Prostate gland (tissue), 2 donors: Measurements from ENCODE around the gene PIM3.

Experiments
- POLR2A ChIP-seq: fragments of 450-650 bp; IDR thresholded peaks from one replicate; pipeline ENCODE4 v1.6.1; 2016; ENCODE audit warnings: antibody characterized with exemption, mild to moderate bottlenecking
- POLR2AphosphoS5 ChIP-seq: sonication (generic); formaldehyde crosslinking; IDR thresholded peaks from one replicate; pipeline ENCODE4 v1.6.1; 2017; ENCODE audit warnings: antibody characterized with exemption
- TF ChIP-seq, protein P1 (sequence below), 4 experiments: fragments of 200-600 bp in 2 of 4; fragments of 450-650 bp in 2 of 4; sonication (generic) in 2 of 4; IDR thresholded peaks; 1 replicate in 3 of 4; 2 replicates in 1 of 4; pipeline ENCODE4 v1.5.1; 2016 to 2019; ENCODE audit warnings: antibody characterized with exemption in 4 of 4, mild to moderate bottlenecking in 2 of 4, moderate library complexity in 2 of 4

DNA sequence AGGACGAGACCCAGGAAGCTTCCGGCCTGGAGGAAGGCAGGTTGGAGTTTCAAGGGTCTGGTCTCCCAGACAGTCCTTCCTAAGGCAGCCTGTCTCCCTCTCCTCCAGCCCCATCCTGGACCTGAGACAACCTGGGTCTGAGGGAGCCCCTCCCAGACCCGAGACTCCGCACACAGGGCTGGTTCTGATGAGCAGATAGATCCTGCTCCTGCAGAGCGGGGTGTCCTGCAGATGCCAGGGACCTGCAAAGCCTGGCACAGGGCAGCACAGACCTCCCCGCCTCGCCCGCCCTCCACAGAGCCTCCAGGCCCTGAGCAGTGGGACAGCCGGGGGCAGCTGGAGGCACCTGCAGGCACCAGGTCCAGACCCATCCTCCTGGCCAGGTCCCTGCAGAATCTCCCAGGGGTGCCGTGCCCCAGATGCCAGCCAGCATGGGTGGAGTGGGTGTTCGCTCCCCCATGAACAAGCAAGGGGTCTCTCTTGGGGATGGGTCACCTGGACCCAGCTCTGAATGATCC, 7.8 kb downstream of the PIM3 start:
- TF ChIP-seq, protein P1, sequence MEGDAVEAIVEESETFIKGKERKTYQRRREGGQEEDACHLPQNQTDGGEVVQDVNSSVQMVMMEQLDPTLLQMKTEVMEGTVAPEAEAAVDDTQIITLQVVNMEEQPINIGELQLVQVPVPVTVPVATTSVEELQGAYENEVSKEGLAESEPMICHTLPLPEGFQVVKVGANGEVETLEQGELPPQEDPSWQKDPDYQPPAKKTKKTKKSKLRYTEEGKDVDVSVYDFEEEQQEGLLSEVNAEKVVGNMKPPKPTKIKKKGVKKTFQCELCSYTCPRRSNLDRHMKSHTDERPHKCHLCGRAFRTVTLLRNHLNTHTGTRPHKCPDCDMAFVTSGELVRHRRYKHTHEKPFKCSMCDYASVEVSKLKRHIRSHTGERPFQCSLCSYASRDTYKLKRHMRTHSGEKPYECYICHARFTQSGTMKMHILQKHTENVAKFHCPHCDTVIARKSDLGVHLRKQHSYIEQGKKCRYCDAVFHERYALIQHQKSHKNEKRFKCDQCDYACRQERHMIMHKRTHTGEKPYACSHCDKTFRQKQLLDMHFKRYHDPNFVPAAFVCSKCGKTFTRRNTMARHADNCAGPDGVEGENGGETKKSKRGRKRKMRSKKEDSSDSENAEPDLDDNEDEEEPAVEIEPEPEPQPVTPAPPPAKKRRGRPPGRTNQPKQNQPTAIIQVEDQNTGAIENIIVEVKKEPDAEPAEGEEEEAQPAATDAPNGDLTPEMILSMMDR (IDR thresholded peaks at IDR 0.05): no peak
- TF ChIP-seq POLR2A (no peak), POLR2AphosphoS5 (no peak)
